Activated B cell treated with CpG ODN at 0.5 μM for 24 hours (primary cell): ENCODE data around the gene CCN5. TPM values are rescaled to one million over a fixed set of nuclear protein-coding genes. Genes with fewer than 3 reads are reported as not detected.

Experiments used
- ATAC-seq: fragments of 200-7000 bp; cut with Tn5 transposase; one replicate; pipeline ENCODE4 v1.10.0; 2021; ENCODE audit warnings: low read depth, mild to moderate bottlenecking, moderate library complexity
- CTCF ChIA-PET: fragments of 350-600 bp; sonication (Branson Sonifier 250); formaldehyde crosslinking; loops from one replicate; lab custom pipeline; 2021; ENCODE audit warnings: antibody characterized with exemption; lab: Charles Lee
- POLR2A ChIA-PET: fragments of 350-600 bp; sonication (Branson Sonifier 250); formaldehyde crosslinking; loops from one replicate; lab custom pipeline; 2021; ENCODE audit warnings: antibody characterized with exemption; lab: Charles Lee
- DNase-seq: peaks from one replicate; pipeline ENCODE4 v3.0.0; 2022
- H3K27ac Mint-ChIP-seq: one replicate; pipeline ENCODE4 v1.8.0; 2020; ENCODE audit warnings: mixed read lengths
- H3K27me3 Mint-ChIP-seq: one replicate; pipeline ENCODE4 v1.8.0; 2021; ENCODE audit warnings: mixed read lengths
- H3K36me3 Mint-ChIP-seq: one replicate; pipeline ENCODE4 v1.8.0; 2021; ENCODE audit warnings: low read depth, mixed read lengths
- H3K4me1 Mint-ChIP-seq: one replicate; pipeline ENCODE4 v1.8.0; 2021; ENCODE audit warnings: mixed read lengths
- H3K4me3 Mint-ChIP-seq: one replicate; pipeline ENCODE4 v1.8.0; 2020; ENCODE audit warnings: mild to moderate bottlenecking, mixed read lengths
- H3K9me3 Mint-ChIP-seq: one replicate; pipeline ENCODE4 v1.8.0; 2020; ENCODE audit warnings: mixed read lengths
- CTCF ChIP-seq: fragments of 200-600 bp; IDR thresholded peaks from one replicate; pipeline ENCODE4 v1.8.0; 2022; ENCODE audit warnings: antibody characterized with exemption, mild to moderate bottlenecking
- intact Hi-C: fragments of 100-400 bp; cut with micrococcal nuclease; formaldehyde crosslinking; loops from one replicate; pipeline ENCODE4 v1.15.1; 2024
- total RNA-seq: library from RNA; stranded (reverse); gene quantifications from 2 replicates; pipeline ENCODE4 v1.2.3, GENCODE V29; 2022

CCN5 gene
- total RNA-seq, 1 donor from 2014 or later: not detected

- ChIA-PET POLR2A (no interaction called here), CTCF (no interaction called here)
- intact Hi-C loops: no loop called here
- DNase-seq: no peak
- H3K27me3 Mint-ChIP-seq: no peaks in the 10 kb centered on the region
- H3K4me1 Mint-ChIP-seq: peaks cover 13% of the 10 kb centered on the region
- H3K27ac Mint-ChIP-seq: no peak overlapping the region
- no peak overlapping the region for H3K4me3 Mint-ChIP-seq
- no peak for TF ChIP-seq CTCF
- no peak for ATAC-seq
- H3K9me3 Mint-ChIP-seq: no peaks in the 10 kb centered on the region
- no peaks in the 10 kb centered on the region for H3K36me3 Mint-ChIP-seq
Observed at GRCh38 chr20:44707018-44707579, 8.1 kb upstream of the CCN5 start.

GRCh38 chr20:44709380-44709779, 5.8 kb upstream of the CCN5 start:
- H3K27ac Mint-ChIP-seq: no peak overlapping the region
- no peaks in the 10 kb centered on the region for H3K36me3 Mint-ChIP-seq
- H3K4me1 Mint-ChIP-seq: no peaks in the 10 kb centered on the region
- no peak for DNase-seq
- ATAC-seq: no peak
- no peak overlapping the region for H3K4me3 Mint-ChIP-seq
- no peak for TF ChIP-seq CTCF
- H3K27me3 Mint-ChIP-seq: peaks cover 5% of the 10 kb centered on the region
- ChIA-PET CTCF (no interaction called here), POLR2A (no interaction called here)
- intact Hi-C loops: no loop called here
- no peaks in the 10 kb centered on the region for H3K9me3 Mint-ChIP-seq

GRCh38 chr20:44709797-44710196, 5.4 kb upstream of the CCN5 start:
- TF ChIP-seq CTCF: no peak
- Mint-ChIP-seq H3K27me3 (peaks cover 5% of the 10 kb centered on the region), H3K4me3 (no peak overlapping the region), H3K27ac (no peak overlapping the region), H3K9me3 (no peaks in the 10 kb centered on the region), H3K36me3 (no peaks in the 10 kb centered on the region), H3K4me1 (no peaks in the 10 kb centered on the region)
- ChIA-PET CTCF (no interaction called here), POLR2A (no interaction called here)
- DNase-seq: no peak
- intact Hi-C loops: no loop called here
- ATAC-seq: no peak

- no peak for TF ChIP-seq CTCF
- Mint-ChIP-seq H3K4me3 (no peak overlapping the region), H3K9me3 (no peaks in the 10 kb centered on the region), H3K27me3 (peaks cover 6% of the 10 kb centered on the region), H3K27ac (no peak overlapping the region), H3K4me1 (no peaks in the 10 kb centered on the region), H3K36me3 (no peaks in the 10 kb centered on the region)
- CTCF ChIA-PET: no interaction called here
- no peak for DNase-seq
- intact Hi-C loops: no loop called here
- no peak for ATAC-seq
- POLR2A ChIA-PET: no interaction called here
Observed at GRCh38 chr20:44711237-44711636, 3.9 kb upstream of the CCN5 start.

GRCh38 chr20:44714102-44714700, 968 bp upstream of the CCN5 start:
- Mint-ChIP-seq H3K27ac (no peak overlapping the region), H3K36me3 (no peaks in the 10 kb centered on the region), H3K9me3 (no peaks in the 10 kb centered on the region), H3K4me1 (no peaks in the 10 kb centered on the region), H3K27me3 (peaks cover 6% of the 10 kb centered on the region), H3K4me3 (no peak overlapping the region)
- intact Hi-C loops: no loop called here
- no peak for TF ChIP-seq CTCF
- DNase-seq: no peak
- ChIA-PET POLR2A (no interaction called here), CTCF (no interaction called here)
- ATAC-seq: no peak
